DOHH2 (cell line): ENCODE measurements around the gene PSG4.
A peak's percentile ranks its signal among the peaks of the same experiment; 100 is the strongest.
"Not testable (repeated sequence)": the region's sequence is repeated elsewhere in the genome, so short reads cannot be mapped to it uniquely, and the experiment has no call there.

Experiments
- CTCF ChIP-seq: fragments of 200-600 bp; sonication (generic); IDR thresholded peaks from one replicate; pipeline ENCODE4 v1.5.1; 2014; ENCODE audit warnings: antibody characterized with exemption, mild to moderate bottlenecking, low read depth, low read length; ENCODE audit not compliant: poor library complexity, severe bottlenecking
- EZH2phosphoT487 ChIP-seq: fragments of 200-600 bp; sonication (generic); IDR thresholded peaks from 2 replicates; pipeline ENCODE4 v1.6.1; 2017; ENCODE audit warnings: borderline replicate concordance, mild to moderate bottlenecking, antibody characterized with exemption, low read length, moderate library complexity, mixed read lengths

GRCh38 chr19:43207174-43207573 is 1.7 kb upstream of the PSG4 start:
- peak; percentile 67 for TF ChIP-seq CTCF
- TF ChIP-seq EZH2phosphoT487, result not testable (repeated sequence)
